Heart left ventricle (tissue), 16 donors: ENCODE data around the gene PPT2. TPM values are rescaled to one million over a fixed set of nuclear protein-coding genes. Genes with fewer than 3 reads are reported as not detected.
A peak's percentile ranks its signal among the peaks of the same experiment; 100 is the strongest.

Experiments
- ATAC-seq, 4 donors: fragments of 200-7000 bp; cut with Tn5 transposase; one replicate each; pipeline ENCODE4 v1.9.1; 2020 to 2022; ENCODE audit warnings: moderate library complexity in 4 of 4, mild to moderate bottlenecking in 3 of 4, moderate number of reproducible peaks in 1 of 4
- DNase-seq, 5 donors: peaks; one replicate each; pipeline ENCODE4 v3.0.0-alpha.2; 2020
- H3K27ac ChIP-seq, 12 donors: fragments of 200-600 bp; sonication (generic) in 4 of 12; one replicate each; pipeline versions ENCODE4 v1.5.0 to v1.8.0; 2016 to 2022; ENCODE audit warnings: mild to moderate bottlenecking in 2 of 12
- H3K27me3 ChIP-seq, 9 donors: fragments of 200-600 bp; sonication (generic) in 2 of 9; one replicate each; pipeline versions ENCODE4 v1.5.1 to v1.8.0; 2016 to 2022; ENCODE audit warnings: mild to moderate bottlenecking in 3 of 9
- H3K36me3 ChIP-seq, 9 donors: fragments of 200-600 bp; sonication (generic) in 2 of 9; one replicate each; pipeline versions ENCODE4 v1.5.0 to v1.8.0; 2018 to 2022; ENCODE audit warnings: mild to moderate bottlenecking in 2 of 9
- H3K4me1 ChIP-seq, 12 donors: fragments of 200-600 bp; sonication (generic) in 4 of 12; one replicate each; pipeline versions ENCODE4 v1.5.0 to v1.8.0; 2016 to 2022; ENCODE audit warnings: mild to moderate bottlenecking in 3 of 12
- H3K4me3 ChIP-seq, 12 donors: fragments of 200-600 bp; sonication (generic) in 4 of 12; one replicate each; pipeline versions ENCODE4 v1.5.0 to v1.8.0; 2017 to 2022; ENCODE audit warnings: mild to moderate bottlenecking in 9 of 12, moderate library complexity in 4 of 12
- H3K9me3 ChIP-seq, 12 donors: fragments of 200-600 bp; sonication (generic) in 4 of 12; one replicate each; pipeline versions ENCODE4 v1.5.0 to v1.8.0; 2016 to 2022; ENCODE audit warnings: mild to moderate bottlenecking in 1 of 12
- CTCF ChIP-seq, 12 donors: fragments of 200-600 bp; sonication (generic) in 4 of 12; IDR thresholded peaks; one replicate each; pipeline versions ENCODE4 v1.5.0 to v1.8.0; 2018 to 2022; ENCODE audit warnings: antibody characterized with exemption in 12 of 12, mild to moderate bottlenecking in 5 of 12
- POLR2A ChIP-seq, 2 donors: fragments of 450-650 bp; IDR thresholded peaks; one replicate each; pipeline ENCODE4 v1.6.1; 2017; ENCODE audit warnings: antibody characterized with exemption in 2 of 2, mild to moderate bottlenecking in 2 of 2, moderate library complexity in 2 of 2
- WGBS, 4 donors: extraction: QIAGEN DNeasy Blood & Tissue Kit in 2 of 4; methylation state at CpG; one replicate each; pipeline versions ENCODE4 v1.1.5 to v1.1.7; 2013 to 2018; 5-methylcytosine and 5-hydroxymethylcytosine counted together
- intact Hi-C, 10 donors: fragments of 100-400 bp; cut with DNase I; formaldehyde crosslinking; loops; one replicate each; pipeline versions ENCODE4 v1.11.1 to v1.14.2; 2022
- polyA plus RNA-seq, 2 donors: library from polyadenylated mRNA; stranded (reverse); fragments of 200-250 nt; gene quantifications; one replicate each; pipeline ENCODE4 v1.2.3, GENCODE V29; 2013
- total RNA-seq, 9 donors: library from RNA; depleted of rRNA in 2 of 9; stranded (reverse); fragments of >200 nt in 2 of 9; fragmentation: NEBNext Ultra II Directional in 3 of 9; extraction: Animal tissue kit (Norgen Biotek cat#: 25700) in 3 of 9; gene quantifications; one replicate each; pipeline versions ENCODE4 v1.1.0 to v1.2.4, GENCODE V29; 2016 to 2023
- donor health status: ischemic (EF 13 %, LVEDD 7.1; RV severe dilation, severe dysfunction).
- donor health status: healthy with polysubstance abuse.
- donor health status: DM: no; HTN: yes; CAD: no.
- donor health status: DM: no; HTN: no; CAD: no.
- donor health status: ischemic (EF 25% LVEDD 6.9; RV normal size, moderate dysfunction).
- donor health status: ischemic (EF 25% LVEDD 5.7; RV mildly dilated, moderate dysfunction).
- donor health status: healthy.
- donor health status: DM: yes; HTN: yes; CAD: no.
- donor health status: ischemic (EF 35%, LVEDD 5.7; RV mildly dilated, moderate dysfunction).
- donor health status: nonischemic (EF 11% LVEDD 7.7; RV severe dilation, severe dysfunction).
- donor health status: DM: yes; HTN: yes; CAD: no.
- donor health status: PGD.
- donor health status: ischemic (EF 29% LVEDD 5.4; RV normal size, mild dysfunction).
- donor health status: nonischemic (EF 23%, LVEDD 6.1; RV moderate dilation, normal function).

Gene PPT2
- total and polyA plus RNA-seq, 11 donors: 13.1 to 34.0 (median 21.6) TPM

GRCh38 chr6:32181915-32182529, 28.1 kb downstream of the PPT2 start:
- H3K27ac ChIP-seq: peak overlapping the region in 9 of 12 donors; percentile 14 to 100 (median 69)
- H3K36me3 ChIP-seq: peaks cover 0 to 55% (median 44%) of the 10 kb centered on the region in 9 donors
- intact Hi-C loops: no loop called here
- ATAC-seq: no peak
- peak in 1 of 5 donors; percentile 38 for DNase-seq
- TF ChIP-seq CTCF (IDR thresholded peaks at IDR 0.05): no peak
- no peaks in the 10 kb centered on the region for H3K9me3 ChIP-seq
- H3K4me1 ChIP-seq: peaks cover 10 to 72% (median 58%) of the 10 kb centered on the region in 12 donors
- no peak overlapping the region for H3K4me3 ChIP-seq
- H3K27me3 ChIP-seq: no peaks in the 10 kb centered on the region
- WGBS, 4 donors: 66 to 84% (median 73%) methylated on average over 8 to 10 of the region's 10 CpGs

GRCh38 chr6:32182555-32182981, 28.6 kb downstream of the PPT2 start:
- Histone ChIP-seq H3K27me3 (no peaks in the 10 kb centered on the region), H3K36me3 (peaks cover 0 to 61% (median 50%) of the 10 kb centered on the region in 9 donors), H3K4me3 (no peak overlapping the region), H3K4me1 (peaks cover 9 to 73% (median 59%) of the 10 kb centered on the region in 12 donors), H3K27ac (peak overlapping the region in 9 of 12 donors; percentile 62 to 100 (median 71)), H3K9me3 (no peaks in the 10 kb centered on the region)
- TF ChIP-seq CTCF (IDR thresholded peaks at IDR 0.05) (no peak), POLR2A (IDR thresholded peaks at IDR 0.05) (no peak)
- intact Hi-C loops: no loop called here
- DNase-seq: no peak
- ATAC-seq: no peak
- 87 to 89% (median 88%) methylated on average over 10 of the region's 10 CpGs for WGBS, 4 donors

GRCh38 chr6:32183030-32183429, 29.1 kb downstream of the PPT2 start:
- Histone ChIP-seq H3K27me3 (no peaks in the 10 kb centered on the region), H3K9me3 (no peaks in the 10 kb centered on the region), H3K36me3 (peaks cover 0 to 65% (median 54%) of the 10 kb centered on the region in 9 donors), H3K4me1 (peaks cover 9 to 78% (median 64%) of the 10 kb centered on the region in 12 donors), H3K4me3 (no peak overlapping the region), H3K27ac (peak overlapping the region in 11 of 12 donors; percentile 62 to 100 (median 71))
- DNase-seq (no peak), ATAC-seq (no peak)
- no peak for TF ChIP-seq POLR2A (IDR thresholded peaks at IDR 0.05)
- TF ChIP-seq CTCF (IDR thresholded peaks at IDR 0.05): no peak
- intact Hi-C loops: no loop called here
- 76 to 86% (median 79%) methylated on average over 3 of the region's 3 CpGs for WGBS, 4 donors

- DNase-seq (peak in 4 of 5 donors; percentile 57 to 67 (median 64)), ATAC-seq (no peak)
- TF ChIP-seq POLR2A (IDR thresholded peaks at IDR 0.05): no peak
- no peak for TF ChIP-seq CTCF (IDR thresholded peaks at IDR 0.05)
- 61 to 75% (median 69%) methylated on average over 12 to 15 of the region's 15 CpGs for WGBS, 4 donors
- Histone ChIP-seq H3K4me1 (peaks cover 9 to 83% (median 69%) of the 10 kb centered on the region in 12 donors), H3K4me3 (no peak overlapping the region), H3K36me3 (peaks cover 0 to 65% (median 55%) of the 10 kb centered on the region in 9 donors), H3K27me3 (no peaks in the 10 kb centered on the region), H3K9me3 (no peaks in the 10 kb centered on the region), H3K27ac (peak overlapping the region in 11 of 12 donors; percentile 62 to 100 (median 71))
- intact Hi-C loops: no loop called here
These were observed 29.6 kb downstream of the PPT2 start for GRCh38 chr6:32183483-32184083.
